Testis (tissue), 2 donors: ENCODE data around the gene RNF186.

ENCODE experiments used
- POLR2A ChIP-seq: fragments of 450-650 bp; IDR thresholded peaks from one replicate; pipeline ENCODE4 v1.6.1; 2017; ENCODE audit warnings: antibody characterized with exemption, mild to moderate bottlenecking, moderate library complexity
- TF ChIP-seq, protein P1 (sequence below), 3 experiments: fragments of 450-650 bp in 2 of 3; fragments of 200-600 bp in 1 of 3; sonication (generic) in 1 of 3; IDR thresholded peaks; one replicate each; pipeline ENCODE4 v1.5.1; 2016 to 2019; ENCODE audit warnings: antibody characterized with exemption in 3 of 3, mild to moderate bottlenecking in 2 of 3, moderate library complexity in 1 of 3

DNA sequence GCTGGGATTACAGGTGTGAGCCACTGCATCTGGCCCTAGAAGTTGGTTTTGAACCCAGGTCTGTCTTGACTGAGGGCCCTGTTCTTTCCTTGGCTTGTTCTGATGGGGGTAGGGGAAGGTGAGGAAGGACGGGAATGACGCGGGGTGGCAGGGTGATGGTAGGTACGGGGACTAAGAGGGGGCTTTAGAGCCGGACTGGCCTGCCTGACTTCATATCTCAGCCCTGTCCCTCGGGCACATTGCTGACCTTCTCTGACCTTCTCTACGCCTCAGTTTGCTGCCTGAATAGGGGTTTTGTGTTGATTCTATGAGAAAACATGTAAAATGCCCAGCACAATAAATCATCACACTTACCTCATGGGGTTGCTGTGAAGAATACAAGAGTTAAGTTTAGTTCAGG is 6.7 kb downstream of the RNF186 start:
- TF ChIP-seq, protein P1, sequence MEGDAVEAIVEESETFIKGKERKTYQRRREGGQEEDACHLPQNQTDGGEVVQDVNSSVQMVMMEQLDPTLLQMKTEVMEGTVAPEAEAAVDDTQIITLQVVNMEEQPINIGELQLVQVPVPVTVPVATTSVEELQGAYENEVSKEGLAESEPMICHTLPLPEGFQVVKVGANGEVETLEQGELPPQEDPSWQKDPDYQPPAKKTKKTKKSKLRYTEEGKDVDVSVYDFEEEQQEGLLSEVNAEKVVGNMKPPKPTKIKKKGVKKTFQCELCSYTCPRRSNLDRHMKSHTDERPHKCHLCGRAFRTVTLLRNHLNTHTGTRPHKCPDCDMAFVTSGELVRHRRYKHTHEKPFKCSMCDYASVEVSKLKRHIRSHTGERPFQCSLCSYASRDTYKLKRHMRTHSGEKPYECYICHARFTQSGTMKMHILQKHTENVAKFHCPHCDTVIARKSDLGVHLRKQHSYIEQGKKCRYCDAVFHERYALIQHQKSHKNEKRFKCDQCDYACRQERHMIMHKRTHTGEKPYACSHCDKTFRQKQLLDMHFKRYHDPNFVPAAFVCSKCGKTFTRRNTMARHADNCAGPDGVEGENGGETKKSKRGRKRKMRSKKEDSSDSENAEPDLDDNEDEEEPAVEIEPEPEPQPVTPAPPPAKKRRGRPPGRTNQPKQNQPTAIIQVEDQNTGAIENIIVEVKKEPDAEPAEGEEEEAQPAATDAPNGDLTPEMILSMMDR (IDR thresholded peaks at IDR 0.05), result no peak
- no peak for TF ChIP-seq POLR2A
